ENCODE results near the gene C18orf63.

The C18orf63 gene

DNA sequence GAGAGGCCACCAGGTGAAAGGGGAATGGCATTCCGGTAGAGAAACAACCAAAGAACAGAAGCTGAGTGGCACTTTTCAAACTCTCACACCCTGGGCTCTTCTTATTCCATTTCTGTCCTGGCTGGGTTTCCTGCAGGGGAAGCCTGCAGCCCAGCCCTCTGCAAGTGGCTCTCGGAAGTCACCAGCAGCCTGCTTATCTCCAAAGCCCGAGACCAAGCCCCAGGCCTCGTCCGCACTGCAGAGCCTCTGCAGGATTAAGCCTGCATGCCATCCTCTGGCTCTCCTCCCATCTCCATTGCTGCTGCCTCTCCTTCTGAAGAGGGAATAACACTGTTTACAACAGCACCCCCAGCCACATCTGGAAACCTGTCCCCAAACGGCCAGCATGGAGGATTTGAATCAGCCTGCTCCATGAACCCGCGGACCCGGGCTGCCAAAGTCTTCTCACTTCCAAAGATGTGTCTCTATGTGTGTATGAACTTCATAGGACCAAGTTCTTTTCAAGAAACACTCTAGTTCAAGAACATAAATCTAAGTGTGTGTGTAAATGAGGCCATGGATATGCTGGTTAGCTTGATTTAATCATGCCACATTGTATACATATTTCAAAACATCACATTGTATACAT lies 87.3 kb downstream of the C18orf63 start:
- Histone ChIP-seq H3K36me3 (ENCODE audit: control insufficient read depth in 2 of 2, insufficient read depth in 1 of 2, low read length in 2 of 2) (no peaks in the 10 kb centered on the region), H3K9me3 (ENCODE audit: control insufficient read depth, insufficient read depth, low read depth, low read length) (no peaks in the 10 kb centered on the region), H3K4me3 (ENCODE audit: low read depth, low read length) (no peak overlapping the region), H3K4me1 (ENCODE audit: control insufficient read depth, insufficient read depth, low read length) (no peaks in the 10 kb centered on the region), H3K27ac (ENCODE audit: extremely low read depth, low read depth, low read length) (no peak overlapping the region)
- POLR2A ChIA-PET: no interaction called here
- CTCF ChIA-PET: interaction anchor here (0.7 to 1.6 kb wide), 2 partner anchors 17 to 149 kb away, joined by 3 to 5 read pairs; no protein-coding TSS in a partner anchor
- TF ChIP-seq ZBTB11 (tag by site-specific recombination; conservative IDR thresholded peaks at IDR 0.05; ENCODE audit: low read depth): no peak
- no peak for TF ChIP-seq ZNF677 (tag by site-specific recombination; IDR thresholded peaks at IDR 0.05)
- no peak for TF ChIP-seq ZBTB17 (tag by site-specific recombination; IDR thresholded peaks at IDR 0.05)
- no peak for TF ChIP-seq ZBTB7A (tag by site-specific recombination; IDR thresholded peaks at IDR 0.05; ENCODE audit: low read depth)
- no peak for TF ChIP-seq ZNF670 (tag by site-specific recombination; IDR thresholded peaks at IDR 0.05; ENCODE audit: low read depth)
- TF ChIP-seq ZNF155 (tag by site-specific recombination; IDR thresholded peaks at IDR 0.05): no peak
- TF ChIP-seq FEZF1 (tag by site-specific recombination; IDR thresholded peaks at IDR 0.05): no peak
- TF ChIP-seq ZNF449 (tag by site-specific recombination; IDR thresholded peaks at IDR 0.05): no peak
- TF ChIP-seq ZNF341 (tag by site-specific recombination; IDR thresholded peaks at IDR 0.05; ENCODE audit: low read depth): no peak
- no peak for TF ChIP-seq ZNF148 (tag by site-specific recombination; IDR thresholded peaks at IDR 0.05; ENCODE audit: borderline replicate concordance)
- no peak for TF ChIP-seq ZNF174 (tag by site-specific recombination; IDR thresholded peaks at IDR 0.05)
- TF ChIP-seq ZNF561 (tag by site-specific recombination; IDR thresholded peaks at IDR 0.05; ENCODE audit: borderline replicate concordance): no peak
- no peak for TF ChIP-seq ZSCAN18 (tag by site-specific recombination; IDR thresholded peaks at IDR 0.05)
- no peak for TF ChIP-seq ZNF747 (tag by site-specific recombination; IDR thresholded peaks at IDR 0.05)
- no peak for TF ChIP-seq ZNF157 (tag by site-specific recombination; IDR thresholded peaks at IDR 0.05)

GRCh38 chr18:74407888-74408287 lies 92.2 kb downstream of the C18orf63 start:
- CTCF ChIA-PET: no interaction called here
- POLR2A ChIA-PET: no interaction called here
- Histone ChIP-seq H3K4me3 (ENCODE audit: low read depth, low read length) (no peak overlapping the region), H3K9me3 (ENCODE audit: control insufficient read depth, insufficient read depth, low read depth, low read length) (no peaks in the 10 kb centered on the region), H3K27ac (ENCODE audit: extremely low read depth, low read depth, low read length) (no peak overlapping the region), H3K36me3 (ENCODE audit: control insufficient read depth in 2 of 2, insufficient read depth in 1 of 2, low read length in 2 of 2) (no peaks in the 10 kb centered on the region), H3K4me1 (ENCODE audit: control insufficient read depth, insufficient read depth, low read length) (no peaks in the 10 kb centered on the region)
- no peak for TF ChIP-seq ZNF292 (tag by site-specific recombination; IDR thresholded peaks at IDR 0.05; ENCODE audit: borderline replicate concordance, low read depth)
- TF ChIP-seq BCL11A (tag by site-specific recombination; IDR thresholded peaks at IDR 0.05; ENCODE audit: low read depth): no peak
- TF ChIP-seq PRDM4 (tag by site-specific recombination; IDR thresholded peaks at IDR 0.05): no peak
- TF ChIP-seq ZNF596 (tag by site-specific recombination; IDR thresholded peaks at IDR 0.05): no peak
- TF ChIP-seq, protein P1, sequence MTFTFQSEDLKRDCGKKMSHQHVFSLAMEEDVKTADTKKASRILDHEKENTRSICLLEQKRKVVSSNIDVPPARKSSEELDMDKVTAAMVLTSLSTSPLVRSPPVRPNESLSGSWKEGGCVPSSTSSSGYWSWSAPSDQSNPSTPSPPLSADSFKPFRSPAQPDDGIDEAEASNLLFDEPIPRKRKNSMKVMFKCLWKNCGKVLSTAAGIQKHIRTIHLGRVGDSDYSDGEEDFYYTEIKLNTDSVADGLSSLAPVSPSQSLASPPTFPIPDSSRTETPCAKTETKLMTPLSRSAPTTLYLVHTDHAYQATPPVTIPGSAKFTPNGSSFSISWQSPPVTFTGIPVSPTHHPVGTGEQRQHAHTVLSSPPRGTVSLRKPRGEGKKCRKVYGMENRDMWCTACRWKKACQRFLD (tag by site-specific recombination; IDR thresholded peaks at IDR 0.05): no peak
- TF ChIP-seq ZNF670 (tag by site-specific recombination; IDR thresholded peaks at IDR 0.05; ENCODE audit: low read depth): no peak
- no peak for TF ChIP-seq ZNF501 (tag by site-specific recombination; IDR thresholded peaks at IDR 0.05)
- no peak for TF ChIP-seq ZSCAN16 (tag by site-specific recombination; IDR thresholded peaks at IDR 0.05)
